Fibroblast of lung (primary cell): ENCODE data around the gene TOX2.

Source experiments
- EZH2 ChIP-seq: IDR thresholded peaks from 2 replicates; pipeline ENCODE4 v1.5.1; 2012; ENCODE audit warnings: low read length, control low read depth, mild to moderate bottlenecking; ENCODE audit errors: missing control alignments
- TF ChIP-seq, protein P1 (sequence below), 2 donors: IDR thresholded peaks in 1 of 2; conservative IDR thresholded peaks in 1 of 2; 1 replicate in 1 of 2; 2 replicates in 1 of 2; pipeline ENCODE4 v1.5.1; 2011 to 2012; ENCODE audit warnings: low read length in 2 of 2, control low read depth in 1 of 2, inconsistent platforms in 1 of 2, low read depth in 1 of 2, mild to moderate bottlenecking in 1 of 2

GRCh38 chr20:43904827-43905177 is 9.8 kb upstream of the TOX2 start:
- TF ChIP-seq, protein P1, sequence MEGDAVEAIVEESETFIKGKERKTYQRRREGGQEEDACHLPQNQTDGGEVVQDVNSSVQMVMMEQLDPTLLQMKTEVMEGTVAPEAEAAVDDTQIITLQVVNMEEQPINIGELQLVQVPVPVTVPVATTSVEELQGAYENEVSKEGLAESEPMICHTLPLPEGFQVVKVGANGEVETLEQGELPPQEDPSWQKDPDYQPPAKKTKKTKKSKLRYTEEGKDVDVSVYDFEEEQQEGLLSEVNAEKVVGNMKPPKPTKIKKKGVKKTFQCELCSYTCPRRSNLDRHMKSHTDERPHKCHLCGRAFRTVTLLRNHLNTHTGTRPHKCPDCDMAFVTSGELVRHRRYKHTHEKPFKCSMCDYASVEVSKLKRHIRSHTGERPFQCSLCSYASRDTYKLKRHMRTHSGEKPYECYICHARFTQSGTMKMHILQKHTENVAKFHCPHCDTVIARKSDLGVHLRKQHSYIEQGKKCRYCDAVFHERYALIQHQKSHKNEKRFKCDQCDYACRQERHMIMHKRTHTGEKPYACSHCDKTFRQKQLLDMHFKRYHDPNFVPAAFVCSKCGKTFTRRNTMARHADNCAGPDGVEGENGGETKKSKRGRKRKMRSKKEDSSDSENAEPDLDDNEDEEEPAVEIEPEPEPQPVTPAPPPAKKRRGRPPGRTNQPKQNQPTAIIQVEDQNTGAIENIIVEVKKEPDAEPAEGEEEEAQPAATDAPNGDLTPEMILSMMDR (conservative IDR thresholded peaks at IDR 0.05 in 1 of 2, IDR thresholded peaks at IDR 0.05 in 1 of 2; ENCODE audit: low read depth in 1 of 2, low read length in 2 of 2) = no peak
- TF ChIP-seq EZH2 = no peak
